ENCODE results near the gene ZSCAN21.
"Not testable (repeated sequence)": the region's sequence is repeated elsewhere in the genome, so short reads cannot be mapped to it uniquely, and the experiment has no call there.

ZSCAN21 gene

DNA sequence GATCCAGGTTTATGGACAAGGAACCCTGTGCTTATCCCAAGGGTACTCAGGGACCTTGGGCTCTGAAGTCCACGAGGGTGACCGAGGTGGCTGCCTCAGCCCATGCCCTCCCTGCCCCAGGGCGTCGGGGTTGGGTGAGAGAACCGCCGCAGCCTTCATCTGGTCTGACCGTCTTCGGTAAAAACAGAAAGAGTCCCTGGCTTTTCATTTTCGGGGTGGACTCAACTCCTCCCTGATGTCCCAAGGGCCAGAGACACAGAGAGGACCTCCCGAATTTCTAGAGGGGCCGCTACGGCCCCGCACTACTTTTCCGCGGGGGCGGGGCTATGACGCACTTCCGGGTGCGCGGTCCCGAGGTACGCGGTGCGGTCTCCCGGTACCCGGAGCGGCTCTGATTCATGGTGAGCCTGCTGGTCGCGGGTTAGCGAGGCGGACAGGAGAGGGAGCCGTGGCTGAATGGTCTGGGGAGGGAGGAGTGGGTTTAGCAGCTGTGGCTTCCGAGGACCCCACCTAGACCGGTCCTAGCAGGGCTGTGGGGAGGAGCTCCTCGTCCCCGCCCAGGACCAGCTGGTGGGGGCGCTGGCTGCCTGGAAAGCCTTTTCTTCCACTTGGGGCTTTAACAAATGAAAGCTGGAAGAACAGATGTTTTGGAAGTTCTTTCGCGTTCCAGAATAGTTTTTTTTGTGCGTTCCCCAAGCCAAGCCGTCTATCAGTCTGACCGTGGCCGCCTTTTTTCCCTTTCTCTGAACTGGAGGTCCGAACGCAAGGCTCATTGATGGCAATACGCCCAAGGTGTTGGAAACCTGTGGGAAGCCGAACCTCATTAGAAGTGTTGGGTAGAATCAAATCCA, at the start of gene ZSCAN21:
Gene ZSCAN21 (plus strand): TSS at position 334 of the 851 bp plus-strand sequence. CDS start 7,233 bp downstream, outside the sequence.
- POLR2A ChIA-PET = interaction anchor here (0.6 to 1.0 kb wide), 7 partner anchors 9 to 203 kb away, joined by 3 to 4 read pairs (median 3); partner anchors contain the start of gene ZKSCAN1
- CTCF ChIA-PET = interaction anchor here (1.2 to 17.4 kb wide), 7 partner anchors 9 to 134 kb away, joined by 4 to 363 read pairs (median 6); no protein-coding TSS in a partner anchor

DNA sequence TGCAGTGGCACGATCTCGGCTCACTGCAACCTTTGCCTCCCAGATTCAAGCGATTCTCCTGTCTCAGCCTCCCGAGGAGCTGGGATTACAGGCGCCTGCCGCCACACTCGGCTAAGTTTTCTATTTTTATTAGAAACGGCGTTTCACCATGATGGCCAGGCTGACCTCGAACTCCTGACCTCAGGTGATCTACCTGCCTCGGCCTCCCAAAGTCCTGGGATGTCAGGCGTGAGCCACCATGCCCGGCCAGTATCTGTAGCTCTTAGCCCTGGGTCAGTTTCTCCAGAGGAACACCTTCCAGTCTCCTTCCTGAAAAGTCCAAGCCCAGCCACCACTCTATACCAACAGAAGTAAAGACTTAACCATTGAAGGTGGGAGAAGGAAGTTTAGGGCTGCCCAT, 49.3 kb upstream of the ZSCAN21 start:
- TF ChIP-seq, protein P1, sequence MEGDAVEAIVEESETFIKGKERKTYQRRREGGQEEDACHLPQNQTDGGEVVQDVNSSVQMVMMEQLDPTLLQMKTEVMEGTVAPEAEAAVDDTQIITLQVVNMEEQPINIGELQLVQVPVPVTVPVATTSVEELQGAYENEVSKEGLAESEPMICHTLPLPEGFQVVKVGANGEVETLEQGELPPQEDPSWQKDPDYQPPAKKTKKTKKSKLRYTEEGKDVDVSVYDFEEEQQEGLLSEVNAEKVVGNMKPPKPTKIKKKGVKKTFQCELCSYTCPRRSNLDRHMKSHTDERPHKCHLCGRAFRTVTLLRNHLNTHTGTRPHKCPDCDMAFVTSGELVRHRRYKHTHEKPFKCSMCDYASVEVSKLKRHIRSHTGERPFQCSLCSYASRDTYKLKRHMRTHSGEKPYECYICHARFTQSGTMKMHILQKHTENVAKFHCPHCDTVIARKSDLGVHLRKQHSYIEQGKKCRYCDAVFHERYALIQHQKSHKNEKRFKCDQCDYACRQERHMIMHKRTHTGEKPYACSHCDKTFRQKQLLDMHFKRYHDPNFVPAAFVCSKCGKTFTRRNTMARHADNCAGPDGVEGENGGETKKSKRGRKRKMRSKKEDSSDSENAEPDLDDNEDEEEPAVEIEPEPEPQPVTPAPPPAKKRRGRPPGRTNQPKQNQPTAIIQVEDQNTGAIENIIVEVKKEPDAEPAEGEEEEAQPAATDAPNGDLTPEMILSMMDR (IDR thresholded peaks at IDR 0.05; ENCODE audit: insufficient read depth, low read length, missing control alignments) = no peak
- no peak overlapping the region for H3K4me3 ChIP-seq (ENCODE audit: low read depth, low read length)
- ChIA-PET POLR2A (no interaction called here), CTCF (interaction anchor here (1.2 kb wide), 1 partner anchor 82 kb away, joined by 3 read pairs; no protein-coding TSS in a partner anchor)
- DNase-seq (ENCODE audit: low read depth, low spot score) = no peak

More for the DNA sequence above, at the start of gene ZSCAN21:
- peak within 1 kb of the TSS; percentile 96 for H3K4me3 ChIP-seq (ENCODE audit: low read depth, low read length)
- DNase-seq (ENCODE audit: low read depth, low spot score) = no peak
- TF ChIP-seq, protein P1 (IDR thresholded peaks at IDR 0.05; ENCODE audit: insufficient read depth, low read length, missing control alignments) = peak; percentile 25

GRCh38 chr7:100003711-100004661, 45.6 kb upstream of the ZSCAN21 start:
- no peak for DNase-seq (ENCODE audit: low read depth, low spot score)
- CTCF ChIA-PET = interaction anchor here (0.7 to 1.9 kb wide), 6 partner anchors 10 to 127 kb away, joined by 3 to 14 read pairs (median 5); no protein-coding TSS in a partner anchor
- no peak overlapping the region for H3K4me3 ChIP-seq (ENCODE audit: low read depth, low read length)
- TF ChIP-seq, protein P1 (IDR thresholded peaks at IDR 0.05; ENCODE audit: insufficient read depth, low read length, missing control alignments) = no peak
- POLR2A ChIA-PET = no interaction called here

DNA sequence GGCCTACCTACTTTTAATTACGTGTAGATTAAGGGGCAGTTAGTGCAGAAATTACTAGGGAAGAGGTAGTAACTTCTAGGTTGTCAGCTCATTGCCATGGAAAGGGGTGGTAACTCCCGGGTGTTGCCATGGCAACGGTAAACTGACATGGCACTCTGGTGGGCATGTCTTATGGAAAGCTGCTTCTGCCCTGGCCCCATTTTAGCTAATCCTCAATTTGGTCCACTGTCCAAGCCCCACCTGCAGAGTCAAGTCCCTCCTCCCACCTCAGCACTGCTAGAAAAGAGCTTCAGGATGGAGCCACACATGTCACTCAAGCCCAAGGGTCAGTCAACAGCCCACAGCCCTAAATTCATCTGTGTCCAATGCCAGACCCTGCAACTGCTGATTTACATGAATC, 41.7 kb upstream of the ZSCAN21 start:
- no peak for DNase-seq (ENCODE audit: low read depth, low spot score)
- no peak overlapping the region for H3K4me3 ChIP-seq (ENCODE audit: low read depth, low read length)
- POLR2A ChIA-PET = no interaction called here
- TF ChIP-seq, protein P1 (IDR thresholded peaks at IDR 0.05; ENCODE audit: insufficient read depth, low read length, missing control alignments) = no peak
- CTCF ChIA-PET = interaction anchor here (1.2 kb wide), 1 partner anchor 45 kb away, joined by 3 read pairs; no protein-coding TSS in a partner anchor

GRCh38 chr7:100008525-100008924, 41.0 kb upstream of the ZSCAN21 start:
- no peak overlapping the region for H3K4me3 ChIP-seq (ENCODE audit: low read depth, low read length)
- no peak for DNase-seq (ENCODE audit: low read depth, low spot score)
- TF ChIP-seq, protein P1 (IDR thresholded peaks at IDR 0.05; ENCODE audit: insufficient read depth, low read length, missing control alignments) = no peak
- POLR2A ChIA-PET = no interaction called here
- CTCF ChIA-PET = interaction anchor here (1.2 kb wide), 1 partner anchor 45 kb away, joined by 3 read pairs; no protein-coding TSS in a partner anchor

DNA sequence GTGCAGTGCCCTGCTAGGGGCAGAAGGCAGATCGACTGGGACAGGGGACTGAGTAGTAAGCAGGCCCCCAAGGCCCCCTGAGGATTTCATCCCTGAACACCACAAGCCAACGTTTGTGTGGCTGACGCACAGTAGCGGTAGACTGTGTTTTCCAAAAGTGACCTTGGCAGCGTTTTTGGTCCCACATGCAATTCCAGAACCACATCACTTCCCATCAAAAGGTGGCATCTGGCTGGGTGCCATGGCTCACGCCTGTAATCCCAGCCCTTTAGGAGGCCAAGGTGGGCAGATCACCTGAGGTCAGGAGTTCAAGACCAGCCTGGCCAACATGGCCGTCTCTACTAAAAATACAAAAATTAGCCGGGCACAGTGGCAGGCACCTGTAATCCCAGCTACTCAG, 39.6 kb upstream of the ZSCAN21 start:
- not testable (repeated sequence) for H3K4me3 ChIP-seq (ENCODE audit: low read depth, low read length); DNase-seq (ENCODE audit: low read depth, low spot score)
- CTCF ChIA-PET = interaction anchor here (13.9 kb wide), 1 partner anchor 17 kb away, joined by 122 read pairs; no protein-coding TSS in a partner anchor
- POLR2A ChIA-PET = interaction anchor here (0.6 kb wide), 1 partner anchor 42 kb away, joined by 3 read pairs; no protein-coding TSS in a partner anchor

All from AG04449 (cell line).